Esophagus muscularis mucosa (tissue), 4 donors: ENCODE results near the gene CDH8.

Experiments
- CTCF ChIP-seq, 3 experiments: fragments of 200-600 bp in 2 of 3; fragments of 450-650 bp in 1 of 3; sonication (generic) in 2 of 3; IDR thresholded peaks; one replicate each; pipeline ENCODE4 v1.5.1; 2017 to 2019; ENCODE audit warnings: antibody characterized with exemption in 3 of 3, mild to moderate bottlenecking in 2 of 3, moderate library complexity in 1 of 3
- EP300 ChIP-seq: sonication (generic); formaldehyde crosslinking; IDR thresholded peaks from one replicate; pipeline ENCODE4 v1.6.1; 2017; ENCODE audit warnings: antibody characterized with exemption
- POLR2A ChIP-seq: fragments of 450-650 bp; IDR thresholded peaks from one replicate; pipeline ENCODE4 v1.6.1; 2017; ENCODE audit warnings: antibody characterized with exemption, moderate library complexity, mild to moderate bottlenecking, low read depth
- POLR2AphosphoS5 ChIP-seq, 2 donors: sonication (generic); formaldehyde crosslinking; IDR thresholded peaks; one replicate each; pipeline ENCODE4 v1.6.1; 2017; ENCODE audit warnings: antibody characterized with exemption in 2 of 2

DNA sequence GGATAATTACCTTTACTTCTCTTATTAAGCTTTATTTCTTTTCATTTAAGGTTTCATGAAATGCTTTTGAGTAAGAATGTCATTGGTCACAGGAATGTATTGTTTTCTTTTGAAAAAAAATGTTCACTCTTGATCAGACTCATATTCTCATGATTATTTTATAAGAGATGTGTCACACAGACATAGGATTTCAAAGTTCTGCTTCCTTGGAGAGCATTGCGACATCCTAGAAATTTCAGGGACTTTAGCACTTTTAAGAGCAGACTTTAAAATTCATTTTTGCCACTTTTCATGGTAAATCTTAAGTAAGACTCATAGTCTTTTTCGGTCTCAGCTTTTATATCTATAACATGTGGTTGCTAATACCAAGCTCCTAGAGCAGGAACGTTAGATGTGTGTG lies 314.7 kb downstream of the CDH8 start:
- TF ChIP-seq POLR2A (no peak), POLR2AphosphoS5 (IDR thresholded peaks at IDR 0.05) (no peak), CTCF (IDR thresholded peaks at IDR 0.05) (no peak), EP300 (no peak)
